Measurements from ENCODE around the gene WASF2.

GRCh38 chr1:27447399-27447798, 42.6 kb downstream of the WASF2 start:
- TF ChIP-seq CTCF (IDR thresholded peaks at IDR 0.05; ENCODE audit: borderline replicate concordance, extremely low read depth, low read length, poor library complexity, severe bottlenecking) (no peak), EZH2 (IDR thresholded peaks at IDR 0.05; ENCODE audit: borderline replicate concordance, low read depth, low read length, severe bottlenecking) (no peak)

Data from DND-41 (cell line).